GM23338 (cell line): ENCODE measurements around the gene MEGF8. TPM values are rescaled to one million over a fixed set of nuclear protein-coding genes. Genes with fewer than 3 reads are reported as not detected.

Source experiments
- ATAC-seq: fragments of 200-7000 bp; cut with Tn5 transposase; 3 replicates; pipeline ENCODE4 v1.9.1; 2020
- DNase-seq: peaks from one replicate; pipeline ENCODE4 v3.0.0-alpha.2; 2015; ENCODE audit warnings: low spot score
- H2AFZ ChIP-seq: fragments of 200-600 bp; sonication (generic); 2 replicates; pipeline ENCODE4 v1.8.0; 2016; ENCODE audit warnings: antibody characterized with exemption, mild to moderate bottlenecking, moderate library complexity
- H3F3A ChIP-seq: fragments of 200-600 bp; sonication (generic); replicated peaks from 2 replicates; pipeline ENCODE4 v1.8.0; 2017; ENCODE audit warnings: antibody characterized with exemption, mixed run types, low read depth
- H3K27ac ChIP-seq: fragments of 200-600 bp; sonication (generic); 2 replicates; pipeline ENCODE4 v1.6.1; 2016; ENCODE audit warnings: low read depth
- H3K27me3 ChIP-seq: fragments of 200-600 bp; sonication (generic); 2 replicates; pipeline ENCODE4 v1.8.0; 2016; ENCODE audit warnings: mild to moderate bottlenecking, mixed run types, moderate library complexity; ENCODE audit not compliant: insufficient read depth
- H3K36me3 ChIP-seq: fragments of 200-600 bp; sonication (generic); 2 replicates; pipeline ENCODE4 v1.8.0; 2016; ENCODE audit warnings: mild to moderate bottlenecking; ENCODE audit not compliant: insufficient read depth
- H3K4me1 ChIP-seq: fragments of 200-600 bp; sonication (generic); 2 replicates; pipeline ENCODE4 v1.8.0; 2016; ENCODE audit warnings: mild to moderate bottlenecking, moderate library complexity; ENCODE audit not compliant: insufficient read depth
- H3K4me2 ChIP-seq: fragments of 200-600 bp; sonication (generic); 2 replicates; pipeline ENCODE4 v1.7.1; 2017; ENCODE audit warnings: mixed run types
- H3K4me3 ChIP-seq: fragments of 200-600 bp; sonication (generic); 2 replicates; pipeline ENCODE4 v1.6.1; 2016; ENCODE audit warnings: mixed run types
- H3K79me2 ChIP-seq: fragments of 200-600 bp; sonication (generic); replicated peaks from 2 replicates; pipeline ENCODE4 v1.8.0; 2017; ENCODE audit warnings: mild to moderate bottlenecking; ENCODE audit not compliant: insufficient read depth
- H3K9me2 ChIP-seq: fragments of 200-600 bp; sonication (generic); 2 replicates; pipeline ENCODE4 v1.8.0; 2017; ENCODE audit not compliant: insufficient read depth
- H4K20me1 ChIP-seq: fragments of 200-600 bp; sonication (generic); replicated peaks from 2 replicates; pipeline ENCODE4 v1.8.0; 2017; ENCODE audit warnings: mild to moderate bottlenecking; ENCODE audit not compliant: insufficient read depth
- H3K27ac Mint-ChIP-seq: 2 replicates; pipeline ENCODE4 v1.8.0; 2020; ENCODE audit warnings: inconsistent platforms, mild to moderate bottlenecking, moderate library complexity, mixed read lengths
- H3K27me3 Mint-ChIP-seq: 3 replicates; pipeline ENCODE4 v1.8.0; 2022; ENCODE audit warnings: low read depth, mild to moderate bottlenecking, moderate library complexity, mixed read lengths, inconsistent platforms; ENCODE audit not compliant: insufficient read depth, poor library complexity
- H3K36me3 Mint-ChIP-seq: 3 replicates; pipeline ENCODE4 v1.8.0; 2021; ENCODE audit warnings: low read depth, mild to moderate bottlenecking, inconsistent platforms, moderate library complexity, mixed read lengths
- H3K4me1 Mint-ChIP-seq: 3 replicates; pipeline ENCODE4 v1.8.0; 2020; ENCODE audit warnings: mild to moderate bottlenecking, inconsistent platforms, mixed read lengths
- H3K4me3 Mint-ChIP-seq: 3 replicates; pipeline ENCODE4 v1.8.0; 2021; ENCODE audit warnings: moderate library complexity, mild to moderate bottlenecking, inconsistent platforms, mixed read lengths
- H3K9me3 Mint-ChIP-seq: 3 replicates; pipeline ENCODE4 v1.8.0; 2020; ENCODE audit warnings: moderate library complexity, mild to moderate bottlenecking, inconsistent platforms, mixed read lengths
- CREB1 ChIP-seq: fragments of 250-450 bp; sonication (Bioruptor Pico); IDR thresholded peaks from 2 replicates; pipeline ENCODE4 v1.5.0; 2020; ENCODE audit warnings: low read depth, mild to moderate bottlenecking, moderate library complexity
- CTCF ChIP-seq, 2 experiments: fragments of 200-600 bp in 1 of 2; sonication (generic) in 1 of 2; conservative IDR thresholded peaks; 2 replicates each; pipeline versions ENCODE4 v1.5.1 to v1.6.1; 2016 to 2017; ENCODE audit warnings: antibody characterized with exemption in 2 of 2, low read depth in 2 of 2, mild to moderate bottlenecking in 2 of 2, moderate library complexity in 1 of 2
- ETS1 ChIP-seq: IDR thresholded peaks from 2 replicates; pipeline ENCODE4 v1.6.1; 2016; ENCODE audit warnings: antibody characterized with exemption
- EZH2 ChIP-seq: fragments of 200-600 bp; sonication (generic); IDR thresholded peaks from one replicate; pipeline ENCODE4 v1.8.0; 2017; ENCODE audit warnings: antibody characterized with exemption, mild to moderate bottlenecking, low read depth; ENCODE audit not compliant: unreplicated experiment
- EZH2phosphoT487 ChIP-seq: fragments of 200-600 bp; sonication (generic); IDR thresholded peaks from one replicate; pipeline ENCODE4 v1.8.1; 2018; ENCODE audit warnings: antibody characterized with exemption; ENCODE audit not compliant: unreplicated experiment
- REST ChIP-seq: IDR thresholded peaks from one replicate; pipeline ENCODE4 v1.6.1; 2018; ENCODE audit warnings: antibody characterized with exemption; ENCODE audit not compliant: unreplicated experiment
- STAT1 ChIP-seq: IDR thresholded peaks from one replicate; pipeline ENCODE4 v1.6.1; 2016; ENCODE audit warnings: antibody characterized with exemption; ENCODE audit not compliant: unreplicated experiment
- ZNF114 ChIP-seq: fragments of 250-450 bp; sonication (Bioruptor Pico); IDR thresholded peaks from 2 replicates; pipeline ENCODE4 v1.5.0; 2020; ENCODE audit warnings: mild to moderate bottlenecking, moderate library complexity
- ZNF331 ChIP-seq: fragments of 250-450 bp; sonication (Bioruptor Pico); IDR thresholded peaks from 2 replicates; pipeline ENCODE4 v1.5.0; 2020; ENCODE audit warnings: low read depth, mild to moderate bottlenecking, moderate library complexity
- polyA plus RNA-seq: library from polyadenylated mRNA; unstranded; fragments of >200 nt; fragmentation: Nextera tagmentation; extraction: Ambion mirVana; gene quantifications from 2 replicates; pipeline ENCODE4 v1.2.1, GENCODE V29; 2016
- total RNA-seq: library from RNA; depleted of rRNA; stranded (reverse); fragments of >200 nt; shearing (Covaris generic); gene quantifications from 2 replicates; pipeline ENCODE4 v1.2.3, GENCODE V29; 2014

MEGF8 gene
- total and polyA plus RNA-seq, 2 experiments from 2014 or later: 6.2 to 40.5 TPM

DNA sequence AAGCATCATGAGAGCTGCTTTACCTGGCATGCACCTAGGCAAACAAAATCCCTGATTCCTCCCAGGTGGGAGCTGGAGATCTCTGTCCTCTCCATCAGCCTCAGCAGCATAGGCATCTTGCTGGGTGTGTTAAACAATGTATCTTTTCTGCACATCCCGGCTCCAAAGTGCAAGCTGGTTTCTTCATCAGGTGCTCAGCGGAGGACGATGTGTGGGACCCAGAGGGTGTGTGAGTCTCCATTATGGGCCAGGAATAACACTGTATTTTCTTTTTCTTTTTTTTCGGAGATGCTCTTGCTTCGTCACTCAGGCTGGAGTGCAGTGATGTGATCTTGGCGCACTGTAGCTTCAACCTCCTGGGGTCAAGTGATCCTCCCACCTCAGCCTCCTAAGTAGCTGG is 54.7 kb downstream of the MEGF8 start (continued):
- TF ChIP-seq CTCF (conservative IDR thresholded peaks at IDR 0.05; ENCODE audit: low read depth in 2 of 2) (no peak), EZH2phosphoT487 (no peak), ETS1 (no peak)

GRCh38 chr19:42386974-42387707 is 61.7 kb downstream of the MEGF8 start:
- peaks cover 18% of the 10 kb centered on the region for H3K4me1 Mint-ChIP-seq
- Histone ChIP-seq H3K27ac (0 out of 2 replicates have a peak overlapping the region, but pooled peaks have one; percentile 39), H3K79me2 (no peaks in the 10 kb centered on the region), H3K27me3 (peaks cover 15% of the 10 kb centered on the region), H3K4me2 (peak overlapping the region; percentile 76), H3K4me1 (no peaks in the 10 kb centered on the region; the same call in 1 of the 2 replicates), H4K20me1 (no peaks in the 10 kb centered on the region), H2AFZ (peak overlapping the region; percentile 91), H3K36me3 (no peaks in the 10 kb centered on the region), H3K9me2 (no peaks in the 10 kb centered on the region), H3F3A (0 out of 2 replicates have a peak, but pooled peaks cover 4% of the 10 kb centered on the region), H3K4me3 (peak overlapping the region; percentile 72)
- H3K9me3 Mint-ChIP-seq: no peaks in the 10 kb centered on the region
- peak overlapping the region; percentile 84 for H3K27ac Mint-ChIP-seq
- DNase-seq (peak; percentile 93), ATAC-seq (peak; percentile 90)
- H3K4me3 Mint-ChIP-seq: peak overlapping the region; percentile 79
- H3K27me3 Mint-ChIP-seq: peaks cover 19% of the 10 kb centered on the region
- H3K36me3 Mint-ChIP-seq: peaks cover 3% of the 10 kb centered on the region; the same call in 1 of the 3 replicates
- TF ChIP-seq CREB1 (CRISPR knock-in tag) (0 out of 2 replicates have a peak, but pooled peaks have one; percentile 24), STAT1 (no peak), REST (no peak), EZH2phosphoT487 (no peak), CTCF (conservative IDR thresholded peaks at IDR 0.05; ENCODE audit: low read depth in 2 of 2) (peak; percentile 58 to 63), ZNF331 (CRISPR knock-in tag) (no peak), EZH2 (no peak), ZNF114 (CRISPR knock-in tag) (no peak)
